ENCODE measurements around the gene SUSD6.

Gene SUSD6

GRCh38 chr14:69626132-69626500 is 14.7 kb downstream of the SUSD6 start:
- Histone ChIP-seq H3K4me1 (ENCODE audit: low read length) (peaks cover 19% of the 10 kb centered on the region), H3K4me3 (ENCODE audit: low read length) (no peak overlapping the region), H3K36me3 (replicated peaks; ENCODE audit: insufficient read depth, low read length) (no peaks in the 10 kb centered on the region), H3K27me3 (replicated peaks; ENCODE audit: insufficient read depth, low read length) (no peaks in the 10 kb centered on the region), H2AFZ (ENCODE audit: low read length) (no peak overlapping the region), H4K20me1 (ENCODE audit: insufficient read depth, low read length) (no peaks in the 10 kb centered on the region), H3K4me2 (ENCODE audit: low read depth, low read length) (no peak overlapping the region), H3K9me2 (replicated peaks; ENCODE audit: insufficient read depth, low read length) (no peaks in the 10 kb centered on the region), H3K27ac (ENCODE audit: low read length) (no peak overlapping the region), H3K9me3 (replicated peaks; ENCODE audit: insufficient read depth, low read length) (no peaks in the 10 kb centered on the region), H3K9ac (ENCODE audit: low read length) (no peak overlapping the region), H3K79me2 (ENCODE audit: low read length) (peaks cover 99% of the 10 kb centered on the region), H3F3A (ENCODE audit: insufficient read depth, low read length) (0 out of 2 replicates have a peak, but pooled peaks cover 2% of the 10 kb centered on the region)
- TF ChIP-seq EZH2 (optimal IDR thresholded peaks at IDR 0.05; ENCODE audit: low read depth, low read length) (no peak), CTCF (IDR thresholded peaks at IDR 0.05; ENCODE audit: low read length) (no peak), EZH2phosphoT487 (IDR thresholded peaks at IDR 0.05; ENCODE audit: low read length) (no peak)
- DNase-seq, result no peak

- H3K9me3 ChIP-seq (replicated peaks; ENCODE audit: insufficient read depth, low read length), result no peaks in the 10 kb centered on the region
- peak overlapping the region; percentile 43 for H3K4me2 ChIP-seq (ENCODE audit: low read depth, low read length)
- no peaks in the 10 kb centered on the region for H4K20me1 ChIP-seq (ENCODE audit: insufficient read depth, low read length)
- DNase-seq, result peak; percentile 27
- TF ChIP-seq EZH2 (optimal IDR thresholded peaks at IDR 0.05; ENCODE audit: low read depth, low read length), result no peak
- no peak for TF ChIP-seq EZH2phosphoT487 (IDR thresholded peaks at IDR 0.05; ENCODE audit: low read length)
- no peak for TF ChIP-seq CTCF (IDR thresholded peaks at IDR 0.05; ENCODE audit: low read length)
- H3K36me3 ChIP-seq (replicated peaks; ENCODE audit: insufficient read depth, low read length), result no peaks in the 10 kb centered on the region
- H3K4me1 ChIP-seq (ENCODE audit: low read length), result peaks cover 19% of the 10 kb centered on the region
- no peak overlapping the region; the same call in 1 of the 2 replicates for H3K4me3 ChIP-seq (ENCODE audit: low read length)
- H3K9ac ChIP-seq (ENCODE audit: low read length), result no peak overlapping the region
- H2AFZ ChIP-seq (ENCODE audit: low read length), result no peak overlapping the region
- H3K9me2 ChIP-seq (replicated peaks; ENCODE audit: insufficient read depth, low read length), result no peaks in the 10 kb centered on the region
- no peaks in the 10 kb centered on the region for H3K27me3 ChIP-seq (replicated peaks; ENCODE audit: insufficient read depth, low read length)
- no peak overlapping the region for H3K27ac ChIP-seq (ENCODE audit: low read length)
- H3F3A ChIP-seq (ENCODE audit: insufficient read depth, low read length), result 0 out of 2 replicates have a peak, but pooled peaks cover 2% of the 10 kb centered on the region
- H3K79me2 ChIP-seq (ENCODE audit: low read length), result peaks cover 99% of the 10 kb centered on the region
These were observed 18.1 kb downstream of the SUSD6 start for GRCh38 chr14:69629225-69630127.

GRCh38 chr14:69630360-69630759 is 19.0 kb downstream of the SUSD6 start:
- Histone ChIP-seq H3F3A (ENCODE audit: insufficient read depth, low read length) (0 out of 2 replicates have a peak, but pooled peaks cover 2% of the 10 kb centered on the region), H2AFZ (ENCODE audit: low read length) (no peak overlapping the region), H3K9me2 (replicated peaks; ENCODE audit: insufficient read depth, low read length) (no peaks in the 10 kb centered on the region), H3K4me1 (ENCODE audit: low read length) (peaks cover 19% of the 10 kb centered on the region), H3K27ac (ENCODE audit: low read length) (no peak overlapping the region), H3K4me3 (ENCODE audit: low read length) (no peak overlapping the region), H3K9me3 (replicated peaks; ENCODE audit: insufficient read depth, low read length) (no peaks in the 10 kb centered on the region), H3K36me3 (replicated peaks; ENCODE audit: insufficient read depth, low read length) (no peaks in the 10 kb centered on the region), H3K27me3 (replicated peaks; ENCODE audit: insufficient read depth, low read length) (no peaks in the 10 kb centered on the region), H3K9ac (ENCODE audit: low read length) (no peak overlapping the region), H3K4me2 (ENCODE audit: low read depth, low read length) (no peak overlapping the region), H4K20me1 (ENCODE audit: insufficient read depth, low read length) (no peaks in the 10 kb centered on the region), H3K79me2 (ENCODE audit: low read length) (peaks cover 99% of the 10 kb centered on the region)
- no peak for DNase-seq
- TF ChIP-seq CTCF (IDR thresholded peaks at IDR 0.05; ENCODE audit: low read length), result no peak
- TF ChIP-seq EZH2phosphoT487 (IDR thresholded peaks at IDR 0.05; ENCODE audit: low read length), result no peak
- TF ChIP-seq EZH2 (optimal IDR thresholded peaks at IDR 0.05; ENCODE audit: low read depth, low read length), result no peak

Measured in MM.1S (cell line).